ENCODE data around the gene CPB1.

GRCh38 chr3:148839805-148840204 lies 12.2 kb downstream of the CPB1 start:
- TF ChIP-seq CTCF (IDR thresholded peaks at IDR 0.05) (no peak), ZFX (IDR thresholded peaks at IDR 0.05; ENCODE audit: borderline replicate concordance) (no peak)
